A549 (cell line): Measurements from ENCODE around the gene SLC26A1. TPM values are rescaled to one million over a fixed set of nuclear protein-coding genes. Genes with fewer than 3 reads are reported as not detected.

Experiments used
- ATAC-seq, 2 experiments: fragments of 200-7000 bp in 1 of 2; fragments of >200 bp in 1 of 2; cut with Nextera tagmentation in 1 of 2; cut with Tn5 transposase in 1 of 2; 3 replicates each; pipeline versions ENCODE4 v1.8.0 to v1.9.1; 2018 to 2020; ENCODE audit warnings: mild to moderate bottlenecking in 1 of 2, moderate library complexity in 1 of 2
- CTCF ChIA-PET: fragments of 300-600 bp; sonication (Branson Sonifier 250); formaldehyde crosslinking; extraction: SDS; loops from one replicate; lab custom pipeline; 2021; ENCODE audit warnings: antibody characterized with exemption, inconsistent platforms; lab: Yijun Ruan, JAX
- POLR2A ChIA-PET: fragments of 350-600 bp; formaldehyde crosslinking; extraction: SDS; loops from one replicate; lab custom pipeline; 2021; ENCODE audit warnings: antibody characterized with exemption, inconsistent platforms; lab: Yijun Ruan, JAX
- DNase-seq, 2 experiments: peaks; one replicate each; pipeline versions ENCODE4 v3.0.0 to v3.0.0-alpha.2; 2011 to 2016; ENCODE audit warnings: low read depth in 1 of 2, low spot score in 1 of 2
- FAIRE-seq: peaks from 2 replicates; lab custom pipeline; 2011; peaks lifted over from hg19 to GRCh38; lab: Jason Lieb, UNC
- H3K27ac ChIP-seq, 2 experiments: fragments of >200 bp; sonication (Bioruptor Twin); formaldehyde crosslinking; 3 replicates each; pipeline ENCODE4 v1.5.1; 2016 to 2017
- H3K4me1 ChIP-seq: fragments of >200 bp; sonication (Bioruptor Twin); formaldehyde crosslinking; 3 replicates; pipeline ENCODE4 v1.6.1; 2016
- H3K4me2 ChIP-seq: fragments of >200 bp; sonication (Bioruptor Twin); formaldehyde crosslinking; 3 replicates; pipeline ENCODE4 v1.6.1; 2016
- H3K4me3 ChIP-seq: fragments of >200 bp; sonication (Bioruptor Twin); formaldehyde crosslinking; 3 replicates; pipeline ENCODE4 v1.5.1; 2016
- H3K9me3 ChIP-seq: fragments of >200 bp; sonication (Bioruptor Twin); formaldehyde crosslinking; 3 replicates; pipeline ENCODE4 v1.6.1; 2016
- CBX8 ChIP-seq: fragments of 200-600 bp; sonication (generic); IDR thresholded peaks from 2 replicates; pipeline ENCODE4 v1.6.1; 2016
- CHD4 ChIP-seq: fragments of 200-600 bp; sonication (generic); IDR thresholded peaks from 2 replicates; pipeline ENCODE4 v1.6.1; 2016; ENCODE audit warnings: antibody characterized with exemption, mild to moderate bottlenecking, borderline replicate concordance
- CTCF ChIP-seq: fragments of >200 bp; sonication (Bioruptor Twin); formaldehyde crosslinking; IDR thresholded peaks from 3 replicates; pipeline ENCODE4 v1.5.1; 2016
- EHF ChIP-seq: fragments of 250-450 bp; sonication (Bioruptor Pico); IDR thresholded peaks from 2 replicates; pipeline ENCODE4 v1.5.0; 2020; ENCODE audit warnings: mild to moderate bottlenecking
- EP300 ChIP-seq, 2 experiments: fragments of >200 bp; sonication (Bioruptor Twin); formaldehyde crosslinking; IDR thresholded peaks; 2 replicates in 1 of 2; 3 replicates in 1 of 2; pipeline ENCODE4 v1.6.1; 2016 to 2017
- ESRRA ChIP-seq: fragments of 150-350 bp; IDR thresholded peaks from 2 replicates; pipeline ENCODE4 v1.6.1; 2014; ENCODE audit warnings: mild to moderate bottlenecking, low read length, borderline replicate concordance
- HDAC2 ChIP-seq: fragments of 200-600 bp; sonication (generic); IDR thresholded peaks from 2 replicates; pipeline ENCODE4 v1.6.1; 2016
- HOXA7 ChIP-seq: fragments of 250-450 bp; sonication (Bioruptor Pico); IDR thresholded peaks from 2 replicates; pipeline ENCODE4 v1.5.0; 2020; ENCODE audit warnings: mild to moderate bottlenecking, moderate library complexity
- HOXB5 ChIP-seq: fragments of 250-450 bp; sonication (Bioruptor Pico); IDR thresholded peaks from 2 replicates; pipeline ENCODE4 v1.5.0; 2020; ENCODE audit warnings: mild to moderate bottlenecking, moderate library complexity
- JUN ChIP-seq, 2 experiments: fragments of >200 bp; sonication (Bioruptor Twin); formaldehyde crosslinking; IDR thresholded peaks; 2 replicates in 1 of 2; 3 replicates in 1 of 2; pipeline ENCODE4 v1.6.1; 2016 to 2017
- KDM1A ChIP-seq: fragments of 200-600 bp; sonication (generic); IDR thresholded peaks from 2 replicates; pipeline ENCODE4 v1.6.1; 2016; ENCODE audit warnings: low read depth, mild to moderate bottlenecking
- MAZ ChIP-seq: fragments of 150-350 bp; IDR thresholded peaks from 2 replicates; pipeline ENCODE4 v1.6.1; 2014; ENCODE audit warnings: antibody characterized with exemption, low read depth, low read length, borderline replicate concordance
- NFE2L2 ChIP-seq: fragments of 150-350 bp; conservative IDR thresholded peaks from 2 replicates; pipeline ENCODE4 v1.6.1; 2014; ENCODE audit warnings: low read length
- NPAS2 ChIP-seq: fragments of 250-450 bp; sonication (Bioruptor Pico); IDR thresholded peaks from 2 replicates; pipeline ENCODE4 v1.8.0; 2022; ENCODE audit warnings: mild to moderate bottlenecking, moderate library complexity, borderline replicate concordance
- PBX3 ChIP-seq: IDR thresholded peaks from 2 replicates; pipeline ENCODE4 v1.6.1; 2012
- PHF8 ChIP-seq: fragments of 200-600 bp; sonication (generic); IDR thresholded peaks from 2 replicates; pipeline ENCODE4 v1.6.1; 2016; ENCODE audit warnings: low read depth, mild to moderate bottlenecking, antibody characterized with exemption, moderate library complexity, borderline replicate concordance
- RARB ChIP-seq: fragments of 250-450 bp; sonication (Bioruptor Pico); IDR thresholded peaks from 2 replicates; pipeline ENCODE4 v1.8.0; 2021; ENCODE audit warnings: mild to moderate bottlenecking, moderate library complexity
- RFX5 ChIP-seq: fragments of 450-650 bp; IDR thresholded peaks from 2 replicates; pipeline ENCODE4 v1.7.1; 2014; ENCODE audit warnings: antibody characterized with exemption, mild to moderate bottlenecking, moderate library complexity
- SMC3 ChIP-seq: fragments of >200 bp; sonication (Bioruptor Twin); formaldehyde crosslinking; IDR thresholded peaks from 3 replicates; pipeline ENCODE4 v1.6.1; 2018; ENCODE audit warnings: inconsistent platforms
- SREBF2 ChIP-seq: fragments of 450-650 bp; IDR thresholded peaks from 2 replicates; pipeline ENCODE4 v1.6.1; 2014; ENCODE audit warnings: mild to moderate bottlenecking, moderate library complexity
- TFCP2L1 ChIP-seq: fragments of 250-450 bp; sonication (Bioruptor Pico); IDR thresholded peaks from 2 replicates; pipeline ENCODE4 v1.5.0; 2021; ENCODE audit warnings: mild to moderate bottlenecking
- TP53 ChIP-seq: fragments of 250-450 bp; sonication (Bioruptor Pico); IDR thresholded peaks from 2 replicates; pipeline ENCODE4 v1.5.0; 2021; ENCODE audit warnings: mild to moderate bottlenecking, moderate library complexity
- ZSCAN20 ChIP-seq: fragments of 250-450 bp; sonication (Bioruptor Pico); IDR thresholded peaks from 2 replicates; pipeline ENCODE4 v1.8.0; 2022; ENCODE audit warnings: mild to moderate bottlenecking, moderate library complexity
- WGBS: methylation state at CpG from one replicate; pipeline ENCODE4 v1.1.6; 2017; ENCODE audit errors: missing lambda C conversion rate; 5-methylcytosine and 5-hydroxymethylcytosine counted together
- polyA plus RNA-seq, 4 experiments: library from polyadenylated mRNA; depleted of rRNA in 3 of 4; stranded (reverse); fragments of >200 nt; fragmentation: RNase III in 1 of 4; extraction: RNeasy Plus Mini Kit Qiagen cat#74134 plus additional on column Dnase treatment in 1 of 4; gene quantifications; 2 replicates in 3 of 4; 3 replicates in 1 of 4; pipeline ENCODE4 v1.2.3, GENCODE V29; 2011 to 2017

SLC26A1 gene
- polyA plus RNA-seq, 2 of the 4 experiments (the other 2 are of a cell fraction) = 0.23 to 0.61 TPM

- Histone ChIP-seq H3K27ac (no peak overlapping the region), H3K4me2 (no peak overlapping the region), H3K9me3 (no peaks in the 10 kb centered on the region)
- DNase-seq = no peak
- POLR2A ChIA-PET = no interaction called here
- 89% methylated on average over 18 of the region's 46 CpGs for WGBS
- TF ChIP-seq SREBF2 = no peak
- no peak for TF ChIP-seq EHF
- no peak for TF ChIP-seq EP300 (IDR thresholded peaks at IDR 0.05)
- no peak for TF ChIP-seq PBX3
- TF ChIP-seq TP53 (CRISPR knock-in tag) = no peak
- TF ChIP-seq PHF8 = no peak
- TF ChIP-seq HOXB5 (CRISPR knock-in tag) = no peak
- TF ChIP-seq ESRRA = no peak
- TF ChIP-seq NPAS2 (CRISPR knock-in tag) = no peak
- TF ChIP-seq CBX8 = no peak
- TF ChIP-seq RARB = no peak
- TF ChIP-seq CTCF = no peak
- TF ChIP-seq HOXA7 = no peak
- no peak for TF ChIP-seq TFCP2L1 (CRISPR knock-in tag)
- TF ChIP-seq NFE2L2 = no peak
- no peak for TF ChIP-seq RFX5
- TF ChIP-seq, all 56 proteins: peak for 0
- CTCF ChIA-PET = interaction anchor here (1.0 to 1.6 kb wide), 2 partner anchors 12 to 19 kb away, joined by 3 to 4 read pairs; no protein-coding TSS in a partner anchor
- ATAC-seq (no peak), FAIRE-seq (no peak)
- Histone ChIP-seq H3K4me3 (no peak overlapping the region), H3K4me1 (no peaks in the 10 kb centered on the region)
These were observed 29.0 kb upstream of the SLC26A1 start for GRCh38 chr4:1022051-1022738.

GRCh38 chr4:1021386-1022050 lies 28.3 kb upstream of the SLC26A1 start:
- Histone ChIP-seq H3K27ac (no peak overlapping the region), H3K4me1 (no peaks in the 10 kb centered on the region), H3K4me3 (no peak overlapping the region), H3K9me3 (no peaks in the 10 kb centered on the region), H3K4me2 (no peak overlapping the region)
- ChIA-PET POLR2A (no interaction called here), CTCF (interaction anchor here (1.0 to 1.6 kb wide), 2 partner anchors 12 to 20 kb away, joined by 3 to 4 read pairs; no protein-coding TSS in a partner anchor)
- DNase-seq = no peak
- no peak for FAIRE-seq
- TF ChIP-seq PBX3 (no peak), JUN (IDR thresholded peaks at IDR 0.05) (no peak), SMC3 (no peak), MAZ (no peak), ZSCAN20 (no peak), HDAC2 (no peak), CHD4 (no peak), KDM1A (no peak), SREBF2 (no peak)
- 91% methylated on average over 6 of the region's 19 CpGs for WGBS
- no peak for ATAC-seq
